Activated naive CD4-positive, alpha-beta T cell treated with anti-CD3 and anti-CD28 coated beads, Interleukin-2, amount 50 U/mL, for 24 hours (primary cell): ENCODE data around the gene RAPGEF1.
A peak's percentile ranks its signal among the peaks of the same experiment; 100 is the strongest.

Experiments used
- H3K27ac Mint-ChIP-seq: one replicate; pipeline ENCODE4 v1.8.0; 2021; ENCODE audit warnings: mild to moderate bottlenecking, mixed read lengths
- H3K27me3 Mint-ChIP-seq: one replicate; pipeline ENCODE4 v1.8.0; 2021; ENCODE audit warnings: mixed read lengths
- H3K36me3 Mint-ChIP-seq: one replicate; pipeline ENCODE4 v1.8.0; 2021; ENCODE audit warnings: mixed read lengths
- H3K4me1 Mint-ChIP-seq: one replicate; pipeline ENCODE4 v1.8.0; 2021; ENCODE audit warnings: mixed read lengths
- H3K4me3 Mint-ChIP-seq: one replicate; pipeline ENCODE4 v1.8.0; 2021; ENCODE audit warnings: mild to moderate bottlenecking, mixed read lengths
- H3K9me3 Mint-ChIP-seq: one replicate; pipeline ENCODE4 v1.8.0; 2021; ENCODE audit warnings: mixed read lengths

The RAPGEF1 gene

DNA sequence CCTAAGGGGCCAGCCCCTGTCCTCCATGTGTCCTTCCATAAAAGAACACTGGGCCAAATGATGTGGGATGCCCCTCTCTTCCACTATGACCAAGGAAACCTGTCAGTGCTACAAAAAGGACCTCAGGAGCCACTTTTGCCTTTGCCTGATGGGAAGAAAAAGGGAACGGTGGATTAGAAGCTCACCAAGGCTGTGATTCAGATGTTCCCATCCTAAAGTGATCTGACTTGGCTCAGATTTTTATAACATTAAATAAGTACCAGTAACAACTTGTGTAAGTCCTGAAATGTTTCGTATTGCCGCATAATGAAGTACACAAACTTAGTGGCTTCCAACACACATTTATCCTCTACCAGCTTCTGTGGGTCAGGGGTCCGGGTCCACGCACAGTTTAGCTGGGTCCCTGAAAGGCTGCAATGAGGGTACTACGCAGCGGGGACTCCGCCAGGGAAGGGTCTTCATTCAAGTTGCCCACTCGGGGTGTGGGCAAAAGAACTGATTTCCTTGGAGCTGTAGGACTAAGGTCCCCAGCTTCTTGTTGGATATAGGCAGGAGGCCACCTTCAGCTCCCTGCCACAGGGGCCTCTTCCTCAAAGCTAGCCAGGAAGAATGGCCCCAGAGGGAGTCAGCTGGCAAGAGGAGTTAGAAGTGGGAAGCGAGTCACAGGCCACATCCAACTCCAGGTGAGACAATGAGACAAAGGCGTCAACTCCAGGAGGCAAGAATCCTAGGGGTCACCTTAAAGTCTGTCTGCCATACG lies 60.4 kb downstream of the RAPGEF1 start:
- H3K4me3 Mint-ChIP-seq, result no peak overlapping the region
- no peak overlapping the region for H3K27ac Mint-ChIP-seq
- H3K27me3 Mint-ChIP-seq, result no peaks in the 10 kb centered on the region
- peaks cover 4% of the 10 kb centered on the region for H3K36me3 Mint-ChIP-seq
- peaks cover 95% of the 10 kb centered on the region for H3K4me1 Mint-ChIP-seq
- no peaks in the 10 kb centered on the region for H3K9me3 Mint-ChIP-seq

- Mint-ChIP-seq H3K27me3 (no peaks in the 10 kb centered on the region), H3K4me3 (peak overlapping the region; percentile 67), H3K27ac (peak overlapping the region; percentile 79), H3K9me3 (no peaks in the 10 kb centered on the region), H3K36me3 (peaks cover 3% of the 10 kb centered on the region), H3K4me1 (peaks cover 90% of the 10 kb centered on the region)
Observed at GRCh38 chr9:131678499-131679111, 61.3 kb downstream of the RAPGEF1 start.

- peaks cover 3% of the 10 kb centered on the region for H3K36me3 Mint-ChIP-seq
Observed at GRCh38 chr9:131677444-131678180, 62.3 kb downstream of the RAPGEF1 start.

DNA sequence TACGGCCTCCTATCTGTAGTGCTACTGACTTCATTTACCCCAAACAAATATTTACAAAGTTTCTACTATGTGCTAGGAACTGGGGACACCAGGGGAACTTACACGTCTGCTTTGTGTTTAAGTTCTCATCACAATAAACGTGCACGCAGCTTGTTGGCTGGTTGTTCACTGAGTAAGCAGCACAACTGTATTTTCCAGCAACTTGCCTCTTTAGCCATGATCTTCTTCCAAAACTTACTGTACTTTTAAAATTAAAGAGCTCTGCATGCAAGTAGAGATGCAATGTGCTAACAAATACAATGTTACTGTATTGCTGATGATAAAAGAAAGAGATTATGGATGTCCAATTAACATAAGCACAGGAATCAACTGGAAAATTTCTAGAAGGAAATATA lies 62.8 kb downstream of the RAPGEF1 start:
- Mint-ChIP-seq H3K9me3 (no peaks in the 10 kb centered on the region), H3K4me3 (peak overlapping the region; percentile 73), H3K27me3 (no peaks in the 10 kb centered on the region), H3K36me3 (peaks cover 3% of the 10 kb centered on the region), H3K27ac (peak overlapping the region; percentile 86), H3K4me1 (peaks cover 92% of the 10 kb centered on the region)

More at GRCh38 chr9:131677444-131678180, 62.3 kb downstream of the RAPGEF1 start:
- H3K27ac Mint-ChIP-seq, result peak overlapping the region; percentile 86
- H3K27me3 Mint-ChIP-seq, result no peaks in the 10 kb centered on the region
- no peaks in the 10 kb centered on the region for H3K9me3 Mint-ChIP-seq
- peak overlapping the region; percentile 73 for H3K4me3 Mint-ChIP-seq
- H3K4me1 Mint-ChIP-seq, result peaks cover 92% of the 10 kb centered on the region

GRCh38 chr9:131676431-131676972 lies 63.4 kb downstream of the RAPGEF1 start:
- H3K9me3 Mint-ChIP-seq, result no peaks in the 10 kb centered on the region
- no peaks in the 10 kb centered on the region for H3K27me3 Mint-ChIP-seq
- peak overlapping the region; percentile 45 for H3K4me3 Mint-ChIP-seq
- peak overlapping the region; percentile 86 for H3K27ac Mint-ChIP-seq
- peaks cover 92% of the 10 kb centered on the region for H3K4me1 Mint-ChIP-seq
- peaks cover 3% of the 10 kb centered on the region for H3K36me3 Mint-ChIP-seq

- no peaks in the 10 kb centered on the region for H3K27me3 Mint-ChIP-seq
- peaks cover 3% of the 10 kb centered on the region for H3K36me3 Mint-ChIP-seq
- H3K9me3 Mint-ChIP-seq, result no peaks in the 10 kb centered on the region
- H3K27ac Mint-ChIP-seq, result no peak overlapping the region
- H3K4me1 Mint-ChIP-seq, result peaks cover 92% of the 10 kb centered on the region
- H3K4me3 Mint-ChIP-seq, result no peak overlapping the region
Observed at GRCh38 chr9:131675437-131676022, 64.3 kb downstream of the RAPGEF1 start.

DNA sequence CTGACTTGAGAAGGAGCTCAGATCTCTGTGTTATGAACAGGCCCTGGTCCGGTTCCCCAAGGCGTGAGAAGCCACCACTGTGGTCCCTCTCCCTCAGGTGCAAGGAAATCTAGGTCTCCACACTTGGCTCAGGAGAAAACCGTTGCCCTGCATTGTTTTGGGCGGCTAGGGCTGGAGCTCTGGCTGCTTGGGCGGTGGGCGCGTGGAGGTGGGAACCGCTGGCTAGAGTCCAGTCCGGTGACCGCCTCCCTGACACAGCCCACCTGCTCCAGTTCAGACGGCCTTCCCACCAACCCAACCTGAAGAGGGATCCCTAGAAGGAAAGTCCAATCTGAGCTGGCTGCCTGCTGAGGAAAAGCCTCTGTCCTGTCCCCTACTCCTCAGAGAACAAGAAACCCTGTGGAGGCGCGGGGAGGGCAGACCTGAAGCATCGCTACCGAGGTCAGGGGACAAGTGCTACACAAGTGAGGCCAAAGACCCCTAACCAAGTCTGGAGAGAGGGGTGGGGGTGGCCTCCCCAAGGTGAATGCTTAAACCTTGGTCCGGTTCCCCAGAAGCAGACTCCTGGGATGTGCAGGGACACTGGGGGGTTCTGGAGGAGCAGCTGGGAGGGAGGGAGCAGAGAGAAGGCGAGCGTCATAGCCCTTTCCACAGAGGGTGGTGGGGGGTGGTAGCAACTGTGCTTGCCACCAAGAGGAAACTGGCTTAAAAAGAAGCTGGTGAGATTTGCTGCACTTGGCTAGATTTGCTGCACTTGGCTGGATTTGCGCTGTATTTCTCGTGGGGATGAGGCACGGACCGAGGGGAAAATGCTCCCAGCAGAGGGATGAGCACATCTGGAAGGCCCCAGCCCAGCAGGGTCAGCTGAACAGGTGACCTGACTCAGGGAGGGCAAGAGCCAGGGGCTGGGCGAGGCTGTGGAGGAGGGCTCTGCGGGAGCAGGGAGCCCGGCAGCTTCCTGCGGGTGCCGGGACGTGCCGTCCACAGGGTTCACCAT lies 65.2 kb downstream of the RAPGEF1 start:
- peaks cover 1% of the 10 kb centered on the region for H3K36me3 Mint-ChIP-seq
- no peaks in the 10 kb centered on the region for H3K9me3 Mint-ChIP-seq
- H3K4me3 Mint-ChIP-seq, result no peak overlapping the region
- H3K27ac Mint-ChIP-seq, result peak overlapping the region; percentile 62
- peaks cover 92% of the 10 kb centered on the region for H3K4me1 Mint-ChIP-seq
- H3K27me3 Mint-ChIP-seq, result no peaks in the 10 kb centered on the region

DNA sequence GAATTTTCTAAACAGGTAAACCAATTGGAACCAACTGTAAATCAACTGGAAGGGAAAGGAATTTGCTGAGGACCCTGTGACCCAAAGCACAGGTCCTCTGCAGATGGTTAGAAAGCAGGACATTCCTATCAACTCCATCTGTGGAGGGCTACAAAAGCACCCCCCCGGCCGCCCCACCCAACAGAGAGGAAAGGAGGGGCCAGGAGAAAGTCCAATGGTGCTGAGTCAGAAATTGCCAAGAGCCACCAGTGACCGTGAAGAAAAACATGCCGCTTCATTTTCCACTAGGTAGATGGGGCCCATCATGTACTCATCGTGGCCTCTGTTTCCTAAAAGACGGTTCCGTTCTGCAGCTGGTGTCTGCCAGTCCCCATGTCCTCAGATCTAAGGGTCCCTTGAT lies 66.3 kb downstream of the RAPGEF1 start:
- H3K27me3 Mint-ChIP-seq, result no peaks in the 10 kb centered on the region
- no peak overlapping the region for H3K4me3 Mint-ChIP-seq
- no peaks in the 10 kb centered on the region for H3K9me3 Mint-ChIP-seq
- peaks cover 1% of the 10 kb centered on the region for H3K36me3 Mint-ChIP-seq
- H3K27ac Mint-ChIP-seq, result no peak overlapping the region
- peaks cover 92% of the 10 kb centered on the region for H3K4me1 Mint-ChIP-seq

GRCh38 chr9:131673068-131673467 lies 66.8 kb downstream of the RAPGEF1 start:
- H3K27me3 Mint-ChIP-seq, result no peaks in the 10 kb centered on the region
- no peaks in the 10 kb centered on the region for H3K9me3 Mint-ChIP-seq
- no peak overlapping the region for H3K4me3 Mint-ChIP-seq
- no peak overlapping the region for H3K27ac Mint-ChIP-seq
- H3K36me3 Mint-ChIP-seq, result peaks cover 1% of the 10 kb centered on the region
- peaks cover 92% of the 10 kb centered on the region for H3K4me1 Mint-ChIP-seq

DNA sequence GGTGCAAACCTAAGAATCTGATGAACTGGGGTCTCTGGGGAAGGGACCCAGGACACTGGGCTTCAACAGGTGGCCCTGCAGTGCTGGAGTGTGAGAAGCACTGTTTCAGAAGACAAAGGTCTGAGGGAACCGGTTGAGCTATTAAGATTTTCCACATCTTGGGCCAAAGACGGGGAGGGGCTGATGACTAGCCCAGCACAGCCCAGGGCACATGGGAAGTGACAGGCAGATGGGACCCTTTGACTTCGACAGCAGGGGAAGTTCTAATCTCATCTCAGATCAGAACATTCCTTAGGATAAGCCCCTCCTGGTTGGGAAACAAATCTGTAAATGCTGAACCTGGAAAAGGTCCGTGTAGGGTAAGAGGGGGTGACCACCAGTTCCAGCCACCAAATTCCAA lies 67.4 kb downstream of the RAPGEF1 start:
- Mint-ChIP-seq H3K9me3 (no peaks in the 10 kb centered on the region), H3K27me3 (no peaks in the 10 kb centered on the region), H3K4me3 (no peak overlapping the region), H3K27ac (peak overlapping the region; percentile 72), H3K4me1 (peaks cover 92% of the 10 kb centered on the region), H3K36me3 (peaks cover 1% of the 10 kb centered on the region)

GRCh38 chr9:131671133-131671520 lies 68.7 kb downstream of the RAPGEF1 start:
- H3K27ac Mint-ChIP-seq, result peak overlapping the region; percentile 43
- H3K36me3 Mint-ChIP-seq, result peaks cover 1% of the 10 kb centered on the region
- no peak overlapping the region for H3K4me3 Mint-ChIP-seq
- H3K27me3 Mint-ChIP-seq, result no peaks in the 10 kb centered on the region
- no peaks in the 10 kb centered on the region for H3K9me3 Mint-ChIP-seq
- H3K4me1 Mint-ChIP-seq, result peaks cover 92% of the 10 kb centered on the region

DNA sequence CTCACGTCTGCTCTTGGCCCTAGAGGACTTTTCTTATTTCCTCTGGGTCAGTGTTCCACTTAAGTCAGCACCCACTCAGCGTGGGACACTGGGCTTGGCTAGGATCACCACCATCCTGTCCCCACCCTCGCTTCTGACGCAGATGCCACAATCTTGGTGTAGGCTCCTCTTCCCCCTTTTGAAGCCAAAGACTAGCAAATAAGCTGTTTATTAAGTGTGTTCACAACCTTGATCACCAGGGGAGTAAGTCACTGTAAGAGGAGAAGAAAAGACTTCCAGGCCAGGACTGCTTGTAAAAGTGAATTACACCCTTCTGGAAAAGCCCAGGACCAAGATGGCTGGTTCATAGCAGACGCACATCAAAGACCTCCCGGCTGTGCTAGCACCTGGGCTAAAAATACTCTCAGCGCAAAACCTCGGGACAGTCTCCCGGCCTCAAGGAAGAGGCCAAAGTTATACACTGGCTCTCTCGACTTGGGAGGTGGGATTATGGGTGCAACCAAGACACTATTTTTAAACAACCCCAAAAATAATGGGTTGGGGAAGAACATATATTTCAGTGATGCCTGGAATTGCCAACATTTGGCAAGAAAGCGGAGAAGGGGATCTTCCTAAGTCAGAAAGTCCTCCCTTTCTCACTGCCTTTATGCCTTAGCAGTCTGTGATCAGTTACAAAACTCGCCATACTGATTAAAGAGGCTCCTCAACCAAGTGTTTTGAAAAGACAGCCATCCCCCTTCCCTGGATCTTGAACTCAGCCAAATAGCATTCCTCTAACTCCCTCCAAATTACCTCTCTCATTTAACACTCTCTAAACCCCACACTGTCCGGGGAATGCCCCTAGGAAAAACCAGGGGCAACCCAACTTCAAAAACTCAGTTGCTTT lies 69.4 kb downstream of the RAPGEF1 start:
- Mint-ChIP-seq H3K4me1 (peaks cover 92% of the 10 kb centered on the region), H3K9me3 (no peaks in the 10 kb centered on the region), H3K4me3 (peak overlapping the region; percentile 3), H3K27me3 (no peaks in the 10 kb centered on the region), H3K27ac (peak overlapping the region; percentile 59), H3K36me3 (peaks cover 1% of the 10 kb centered on the region)

- Mint-ChIP-seq H3K27ac (peak overlapping the region; percentile 99), H3K4me3 (peak overlapping the region; percentile 77), H3K4me1 (peaks cover 92% of the 10 kb centered on the region), H3K36me3 (peaks cover 2% of the 10 kb centered on the region), H3K9me3 (no peaks in the 10 kb centered on the region), H3K27me3 (no peaks in the 10 kb centered on the region)
Observed at GRCh38 chr9:131669269-131670157, 70.4 kb downstream of the RAPGEF1 start.
